NB4 (cell line): ENCODE measurements around the gene SLC4A1.

Experiments used
- CTCF ChIP-seq: IDR thresholded peaks from one replicate; pipeline ENCODE4 v1.5.1; 2012; ENCODE audit warnings: low read depth, low read length
- MAX ChIP-seq: IDR thresholded peaks from 2 replicates; pipeline ENCODE4 v1.6.1; 2011; ENCODE audit warnings: low read depth, low read length
- POLR2A ChIP-seq: IDR thresholded peaks from 2 replicates; pipeline ENCODE4 v1.6.1; 2011; ENCODE audit warnings: mild to moderate bottlenecking; ENCODE audit not compliant: insufficient read length; ENCODE audit errors: extremely low read depth

DNA sequence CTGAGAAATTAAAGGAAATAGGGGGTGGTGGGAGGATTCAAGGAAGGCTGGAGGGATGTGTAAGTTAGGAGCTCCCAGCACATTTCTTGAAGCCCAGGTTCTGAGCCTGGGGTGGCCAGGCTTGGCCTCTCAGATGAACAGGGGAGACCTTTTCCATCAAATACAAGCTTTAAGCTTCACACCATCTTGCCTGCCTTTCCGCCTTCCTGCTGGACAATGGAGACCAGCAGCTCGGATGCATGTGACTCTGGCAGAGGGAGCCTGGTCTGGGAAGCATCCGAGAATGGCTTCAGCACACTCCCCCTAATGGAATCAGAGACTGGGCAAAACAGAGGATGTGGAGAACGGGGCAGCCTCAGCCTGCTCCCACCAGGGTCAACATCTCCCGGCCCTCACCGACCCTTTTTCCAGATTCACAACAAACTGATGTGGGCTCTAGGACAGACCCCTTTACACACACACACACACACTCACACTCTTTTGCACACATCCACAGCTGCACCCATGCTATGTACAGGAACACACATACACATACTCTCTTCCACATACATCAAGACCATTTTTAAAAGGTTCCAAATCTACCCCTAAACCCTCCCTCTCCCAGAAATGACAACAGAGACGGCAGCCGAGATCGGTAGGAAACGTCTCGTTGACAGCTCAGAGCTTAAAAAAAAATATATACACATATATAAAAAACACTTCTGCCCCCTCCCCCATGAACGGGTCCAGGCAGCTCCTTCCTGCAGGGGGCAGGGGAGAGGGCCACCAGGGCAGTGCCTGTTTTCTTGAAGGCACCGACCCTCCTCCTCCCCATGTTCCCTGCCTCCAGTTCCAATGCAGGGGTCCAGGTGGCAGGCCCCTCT lies 61.7 kb downstream of the SLC4A1 start:
- TF ChIP-seq CTCF = peak; percentile 23
- TF ChIP-seq POLR2A = no peak
- TF ChIP-seq MAX = no peak
